WERI-Rb-1 (cell line): ENCODE data around the gene PIGT.

Experiments
- DNase-seq: peaks from one replicate; pipeline ENCODE4 v3.0.0-alpha.2; 2020
- H3K27ac ChIP-seq: fragments of 250-450 bp; sonication (Bioruptor Pico); 2 replicates; pipeline ENCODE4 v1.5.1; 2020; ENCODE audit warnings: mild to moderate bottlenecking, moderate library complexity
- H3K27me3 ChIP-seq: fragments of 250-450 bp; sonication (Bioruptor Pico); 2 replicates; pipeline ENCODE4 v1.5.1; 2021; ENCODE audit warnings: mild to moderate bottlenecking, low read depth, moderate library complexity; ENCODE audit not compliant: insufficient read depth, severe bottlenecking
- H3K36me3 ChIP-seq: fragments of 250-450 bp; sonication (Bioruptor Pico); 2 replicates; pipeline ENCODE4 v1.5.1; 2020; ENCODE audit warnings: mild to moderate bottlenecking, moderate library complexity
- H3K4me3 ChIP-seq: 2 replicates; pipeline ENCODE4 v1.5.1; 2011; ENCODE audit warnings: low read depth, mild to moderate bottlenecking, control low read depth, low read length
- H3K9me3 ChIP-seq: fragments of 250-450 bp; sonication (Bioruptor Pico); 2 replicates; pipeline ENCODE4 v1.5.1; 2021; ENCODE audit warnings: mild to moderate bottlenecking, moderate library complexity; ENCODE audit not compliant: severe bottlenecking
- CTCF ChIP-seq: IDR thresholded peaks from 2 replicates; pipeline ENCODE4 v1.5.1; 2011; ENCODE audit warnings: low read depth, mild to moderate bottlenecking, control low read depth, inconsistent platforms, low read length

Gene PIGT

GRCh38 chr20:45374966-45375365 is 41.0 kb upstream of the PIGT start:
- Histone ChIP-seq H3K4me3 (no peak overlapping the region), H3K27ac (no peak overlapping the region), H3K27me3 (no peaks in the 10 kb centered on the region), H3K36me3 (peaks cover 10% of the 10 kb centered on the region), H3K9me3 (no peaks in the 10 kb centered on the region)
- DNase-seq = no peak
- no peak for TF ChIP-seq CTCF

GRCh38 chr20:45377269-45377668 is 38.7 kb upstream of the PIGT start:
- Histone ChIP-seq H3K36me3 (peaks cover 6% of the 10 kb centered on the region), H3K4me3 (no peak overlapping the region), H3K9me3 (no peaks in the 10 kb centered on the region), H3K27me3 (no peaks in the 10 kb centered on the region), H3K27ac (peak overlapping the region; percentile 64)
- DNase-seq = peak; percentile 46
- TF ChIP-seq CTCF = no peak

GRCh38 chr20:45378191-45378590 is 37.8 kb upstream of the PIGT start, which contains the start of gene TP53TG5:
TP53TG5 (minus strand) TSS chr20:45378325; CDS start chr20:45378236, 89 bp downstream.
- TF ChIP-seq CTCF = no peak
- H3K36me3 ChIP-seq = peaks cover 6% of the 10 kb centered on the region

GRCh38 chr20:45387274-45387673 is 28.7 kb upstream of the PIGT start:
- Histone ChIP-seq H3K4me3 (no peak overlapping the region), H3K9me3 (no peaks in the 10 kb centered on the region), H3K36me3 (no peaks in the 10 kb centered on the region), H3K27ac (no peak overlapping the region), H3K27me3 (no peaks in the 10 kb centered on the region)
- no peak for DNase-seq
- no peak for TF ChIP-seq CTCF

More at GRCh38 chr20:45378191-45378590, 37.8 kb upstream of the PIGT start, which contains the start of gene TP53TG5:
- peak; percentile 22 for DNase-seq
- peak within 1 kb of the TSS; percentile 64 for H3K27ac ChIP-seq
- H3K9me3 ChIP-seq = no peaks in the 10 kb centered on the region
- H3K4me3 ChIP-seq = no peak within 1 kb of the TSS
- no peaks in the 10 kb centered on the region for H3K27me3 ChIP-seq

GRCh38 chr20:45390931-45391330 is 25.0 kb upstream of the PIGT start:
- Histone ChIP-seq H3K36me3 (no peaks in the 10 kb centered on the region), H3K27me3 (no peaks in the 10 kb centered on the region), H3K4me3 (no peak overlapping the region), H3K9me3 (no peaks in the 10 kb centered on the region), H3K27ac (no peak overlapping the region)
- no peak for TF ChIP-seq CTCF
- no peak for DNase-seq

- Histone ChIP-seq H3K4me3 (no peak overlapping the region), H3K27ac (no peak overlapping the region), H3K36me3 (no peaks in the 10 kb centered on the region), H3K9me3 (no peaks in the 10 kb centered on the region), H3K27me3 (no peaks in the 10 kb centered on the region)
- TF ChIP-seq CTCF = no peak
- DNase-seq = no peak
Observed at GRCh38 chr20:45391559-45391958, 24.4 kb upstream of the PIGT start.
